GM12878 (cell line): ENCODE measurements around the gene ME3. TPM values are rescaled to one million over a fixed set of nuclear protein-coding genes. Genes with fewer than 3 reads are reported as not detected.

Experiments used
- ATAC-seq: fragments of 200-7000 bp; cut with Tn5 transposase; 3 replicates; pipeline ENCODE4 v1.9.1; 2020; ENCODE audit warnings: mild to moderate bottlenecking, moderate library complexity
- BruUV-seq: library from RNA; stranded (reverse); fragments of 400-500 nt; replicated peaks from 2 replicates; lab custom pipeline; 2021; lab: Mats Ljungman, UMichigan
- CTCF ChIA-PET: fragments of 300-600 bp; sonication (Branson Sonifier 250); formaldehyde crosslinking; extraction: SDS; loops from one replicate; lab custom pipeline; 2021; ENCODE audit warnings: inconsistent platforms; lab: Yijun Ruan, JAX
- POLR2A ChIA-PET: fragments of 350-600 bp; formaldehyde crosslinking; extraction: SDS; loops from one replicate; lab custom pipeline; 2021; ENCODE audit warnings: inconsistent platforms; lab: Charles Lee
- RAD21 ChIA-PET: fragments of 300-600 bp; sonication (Branson Sonifier 250); formaldehyde crosslinking; loops from one replicate; lab custom pipeline; 2023; ENCODE audit warnings: antibody characterized with exemption; ENCODE audit not compliant: unreplicated experiment; lab: Charles Lee
- SMC1A ChIA-PET: fragments of 300-600 bp; sonication (Branson Sonifier 250); formaldehyde crosslinking; loops from one replicate; lab custom pipeline; 2023; ENCODE audit not compliant: unreplicated experiment, uncharacterized antibody; lab: Charles Lee
- DNase-seq: peaks from one replicate; pipeline ENCODE4 v3.0.0-alpha.2; 2011; ENCODE audit warnings: low read depth, low spot score
- FAIRE-seq: peaks from 3 replicates; lab custom pipeline; 2011; peaks lifted over from hg19 to GRCh38; lab: Jason Lieb, UNC
- H2AFZ ChIP-seq: 2 replicates; pipeline ENCODE4 v1.6.0; 2011; ENCODE audit warnings: low read depth, low read length, control low read depth; ENCODE audit not compliant: control insufficient read depth
- H3K27ac ChIP-seq: 2 replicates; pipeline ENCODE4 v1.5.1; 2011; ENCODE audit warnings: control low read depth; ENCODE audit not compliant: control insufficient read depth, insufficient read depth
- H3K27me3 ChIP-seq, 2 experiments: replicated peaks in 1 of 2; 2 replicates each; pipeline versions ENCODE4 v1.6.0 to v1.6.1; 2011; ENCODE audit warnings: low read length in 1 of 2; ENCODE audit not compliant: control insufficient read depth in 2 of 2, insufficient read depth in 2 of 2
- H3K36me3 ChIP-seq, 2 experiments: 2 replicates each; pipeline ENCODE4 v1.5.1; 2011; ENCODE audit warnings: low read length in 1 of 2; ENCODE audit not compliant: control insufficient read depth in 2 of 2, insufficient read depth in 2 of 2
- H3K4me1 ChIP-seq: 2 replicates; pipeline ENCODE4 v1.6.1; 2011; ENCODE audit warnings: mild to moderate bottlenecking, low read length, moderate library complexity, mixed read lengths; ENCODE audit not compliant: control insufficient read depth, insufficient read depth
- H3K4me2 ChIP-seq: 2 replicates; pipeline ENCODE4 v1.6.0; 2011; ENCODE audit warnings: control low read depth; ENCODE audit not compliant: control insufficient read depth, insufficient read depth
- H3K4me3 ChIP-seq: fragments of 200-600 bp; sonication (generic); 2 replicates; pipeline ENCODE4 v1.5.1; 2016
- H3K79me2 ChIP-seq: 2 replicates; pipeline ENCODE4 v1.6.0; 2011; ENCODE audit warnings: low read length; ENCODE audit not compliant: control insufficient read depth, insufficient read depth
- H3K9ac ChIP-seq: 2 replicates; pipeline ENCODE4 v1.8.0; 2011; ENCODE audit warnings: low read length, control low read depth, mixed read lengths; ENCODE audit not compliant: control insufficient read depth, insufficient read depth
- H3K9me3 ChIP-seq: replicated peaks from 3 replicates; pipeline ENCODE4 v1.5.1; 2011; ENCODE audit warnings: mild to moderate bottlenecking, low read length; ENCODE audit not compliant: control insufficient read depth, insufficient read depth
- H4K20me1 ChIP-seq: 2 replicates; pipeline ENCODE4 v1.6.0; 2011; ENCODE audit not compliant: control insufficient read depth, insufficient read depth
- ATF7 ChIP-seq: fragments of 450-650 bp; IDR thresholded peaks from 2 replicates; pipeline ENCODE4 v1.6.1; 2016; ENCODE audit warnings: low read depth, mild to moderate bottlenecking
- CREB1 ChIP-seq: IDR thresholded peaks from 2 replicates; pipeline ENCODE4 v1.6.1; 2012; ENCODE audit warnings: low read depth, mild to moderate bottlenecking, inconsistent platforms
- HCFC1 ChIP-seq: fragments of 150-350 bp; IDR thresholded peaks from 2 replicates; pipeline ENCODE4 v1.6.1; 2014; ENCODE audit warnings: low read length
- JUNB ChIP-seq: IDR thresholded peaks from 2 replicates; pipeline ENCODE4 v1.6.1; 2016; ENCODE audit warnings: antibody characterized with exemption, mild to moderate bottlenecking
- NFYA ChIP-seq: IDR thresholded peaks from 2 replicates; pipeline ENCODE4 v1.6.1; 2011; ENCODE audit warnings: low read depth, mild to moderate bottlenecking, low read length, improper control_type of control experiment, borderline replicate concordance
- NR2C2 ChIP-seq: IDR thresholded peaks from 2 replicates; pipeline ENCODE4 v1.6.1; 2011; ENCODE audit warnings: borderline replicate concordance, low read depth; ENCODE audit not compliant: control insufficient read depth, insufficient read length
- POLR2A ChIP-seq: IDR thresholded peaks from 2 replicates; pipeline ENCODE4 v1.6.1; 2011; ENCODE audit warnings: low read depth, mild to moderate bottlenecking, low read length
- POLR2AphosphoS5 ChIP-seq: IDR thresholded peaks from 2 replicates; pipeline ENCODE4 v1.6.1; 2011; ENCODE audit warnings: mild to moderate bottlenecking, low read length, inconsistent platforms
- SIN3A ChIP-seq: IDR thresholded peaks from 2 replicates; pipeline ENCODE4 v1.6.1; 2012; ENCODE audit warnings: low read depth, low read length, improper control_type of control experiment
- SMARCA5 ChIP-seq: fragments of 450-650 bp; IDR thresholded peaks from 2 replicates; pipeline ENCODE4 v1.6.1; 2017; ENCODE audit warnings: mild to moderate bottlenecking
- STAT3 ChIP-seq: IDR thresholded peaks from 2 replicates; pipeline ENCODE4 v1.6.1; 2011; ENCODE audit warnings: low read depth, low read length, improper control_type of control experiment
- ZNF687 ChIP-seq: fragments of 450-650 bp; IDR thresholded peaks from 2 replicates; pipeline ENCODE4 v1.6.1; 2017; ENCODE audit warnings: mild to moderate bottlenecking, moderate library complexity
- WGBS: methylation state at CpG from one replicate; pipeline ENCODE4 v1.1.6; 2016; ENCODE audit warnings: low lambda C conversion rate; ENCODE audit not compliant: insufficient replicate concordance, insufficient coverage; ENCODE audit errors: missing lambda C conversion rate; 5-methylcytosine and 5-hydroxymethylcytosine counted together
- in situ Hi-C: fragments of 300-500 bp; cut with MboI; formaldehyde crosslinking; loops from 9 replicates; pipeline ENCODE4 v1.14.3; 2018; ENCODE audit warnings: mixed read lengths
- intact Hi-C: fragments of 100-400 bp; cut with micrococcal nuclease; formaldehyde crosslinking; loops from one replicate; pipeline ENCODE4 v1.14.2; 2022; ENCODE audit not compliant: unreplicated experiment
- polyA plus RNA-seq, 11 experiments: library from polyadenylated mRNA; depleted of rRNA in 4 of 11; unstranded in 6 of 11; stranded (reverse) in 5 of 11; fragments of >200 nt; fragmentation: Nextera tagmentation in 4 of 11; fragmentation: Illumina TruSeq in 1 of 11; extraction: Ambion mirVana in 4 of 11; extraction: Trizol in 1 of 11; gene quantifications; 1 replicate in 1 of 11; 2 replicates in 10 of 11; pipeline versions ENCODE4 v1.2.1 to v1.2.3, GENCODE V29; 2011 to 2016; ENCODE audit warnings: inconsistent platforms in 2 of 11, missing spikeins in 2 of 11, low read depth in 1 of 11
- total RNA-seq, 4 experiments: library from RNA; depleted of rRNA in 3 of 4; stranded (reverse); fragments of >200 nt in 3 of 4; fragmentation: Illumina TruSeq in 1 of 4; extraction: Trizol in 1 of 4; gene quantifications; 2 replicates each; pipeline versions ENCODE4 v1.2.1 to v1.2.3, GENCODE V29; 2013 to 2021
- TF ChIP-seq, protein P1 (sequence below): fragments of 450-650 bp; IDR thresholded peaks from 2 replicates; pipeline ENCODE4 v1.6.1; 2017; ENCODE audit warnings: mild to moderate bottlenecking, moderate library complexity
- TF ChIP-seq, protein P2 (sequence below): fragments of 150-350 bp; IDR thresholded peaks from 2 replicates; pipeline ENCODE4 v1.6.1; 2014; ENCODE audit warnings: mild to moderate bottlenecking, low read depth, low read length

The ME3 gene
- total and polyA plus RNA-seq, 10 of the 15 experiments (the other 5 are each of a cell fraction or from before 2014, with no cell fraction given): 0.06 to 0.40 (median 0.19) TPM; not detected in 2

GRCh38 chr11:86464509-86465221 lies 207.8 kb downstream of the ME3 start (continued):
- TF ChIP-seq, protein P1, sequence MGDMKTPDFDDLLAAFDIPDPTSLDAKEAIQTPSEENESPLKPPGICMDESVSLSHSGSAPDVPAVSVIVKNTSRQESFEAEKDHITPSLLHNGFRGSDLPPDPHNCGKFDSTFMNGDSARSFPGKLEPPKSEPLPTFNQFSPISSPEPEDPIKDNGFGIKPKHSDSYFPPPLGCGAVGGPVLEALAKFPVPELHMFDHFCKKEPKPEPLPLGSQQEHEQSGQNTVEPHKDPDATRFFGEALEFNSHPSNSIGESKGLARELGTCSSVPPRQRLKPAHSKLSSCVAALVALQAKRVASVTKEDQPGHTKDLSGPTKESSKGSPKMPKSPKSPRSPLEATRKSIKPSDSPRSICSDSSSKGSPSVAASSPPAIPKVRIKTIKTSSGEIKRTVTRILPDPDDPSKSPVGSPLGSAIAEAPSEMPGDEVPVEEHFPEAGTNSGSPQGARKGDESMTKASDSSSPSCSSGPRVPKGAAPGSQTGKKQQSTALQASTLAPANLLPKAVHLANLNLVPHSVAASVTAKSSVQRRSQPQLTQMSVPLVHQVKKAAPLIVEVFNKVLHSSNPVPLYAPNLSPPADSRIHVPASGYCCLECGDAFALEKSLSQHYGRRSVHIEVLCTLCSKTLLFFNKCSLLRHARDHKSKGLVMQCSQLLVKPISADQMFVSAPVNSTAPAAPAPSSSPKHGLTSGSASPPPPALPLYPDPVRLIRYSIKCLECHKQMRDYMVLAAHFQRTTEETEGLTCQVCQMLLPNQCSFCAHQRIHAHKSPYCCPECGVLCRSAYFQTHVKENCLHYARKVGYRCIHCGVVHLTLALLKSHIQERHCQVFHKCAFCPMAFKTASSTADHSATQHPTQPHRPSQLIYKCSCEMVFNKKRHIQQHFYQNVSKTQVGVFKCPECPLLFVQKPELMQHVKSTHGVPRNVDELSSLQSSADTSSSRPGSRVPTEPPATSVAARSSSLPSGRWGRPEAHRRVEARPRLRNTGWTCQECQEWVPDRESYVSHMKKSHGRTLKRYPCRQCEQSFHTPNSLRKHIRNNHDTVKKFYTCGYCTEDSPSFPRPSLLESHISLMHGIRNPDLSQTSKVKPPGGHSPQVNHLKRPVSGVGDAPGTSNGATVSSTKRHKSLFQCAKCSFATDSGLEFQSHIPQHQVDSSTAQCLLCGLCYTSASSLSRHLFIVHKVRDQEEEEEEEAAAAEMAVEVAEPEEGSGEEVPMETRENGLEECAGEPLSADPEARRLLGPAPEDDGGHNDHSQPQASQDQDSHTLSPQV: no peak
- TF ChIP-seq HCFC1 (no peak), SIN3A (no peak), ATF7 (no peak)

DNA sequence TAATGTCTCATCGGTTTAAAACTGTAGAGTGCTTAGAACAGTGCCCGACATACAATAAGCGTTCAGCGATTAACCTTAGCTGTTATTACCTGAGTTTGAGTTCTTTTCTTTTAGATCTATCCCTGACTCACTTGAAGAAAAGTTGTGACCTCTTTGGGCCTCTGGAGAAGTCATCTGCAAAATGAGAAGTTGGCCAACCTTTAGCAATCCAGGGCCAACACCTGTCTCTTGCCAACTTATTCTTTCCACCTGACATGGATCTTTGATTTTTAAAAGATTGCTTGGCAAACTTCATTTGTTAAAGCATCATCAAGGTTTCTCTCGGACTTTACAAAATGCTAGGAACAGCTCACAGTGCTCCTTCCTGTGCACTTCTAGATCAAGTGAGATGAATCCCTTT lies 208.5 kb downstream of the ME3 start:
- POLR2A ChIA-PET: no interaction called here
- no peaks in the 10 kb centered on the region for H3K9me3 ChIP-seq
- no peaks in the 10 kb centered on the region for H3K79me2 ChIP-seq
- BruUV-seq: no TSS peak
- in situ Hi-C loops (no loop called here), intact Hi-C loops (no loop called here)
- H3K4me1 ChIP-seq: no peaks in the 10 kb centered on the region
- SMC1A ChIA-PET: interaction anchor here (0.8 to 1.7 kb wide), 2 partner anchors 9 to 144 kb away, joined by 3 to 4 read pairs; no protein-coding TSS in a partner anchor
- no peaks in the 10 kb centered on the region for H4K20me1 ChIP-seq
- FAIRE-seq (no peak), ATAC-seq (no peak), DNase-seq (no peak)
- no peaks in the 10 kb centered on the region for H3K27me3 ChIP-seq
- H3K4me3 ChIP-seq: no peak overlapping the region
- RAD21 ChIA-PET: no interaction called here
- no peak overlapping the region for H3K4me2 ChIP-seq
- WGBS: 68% methylated on average over 5 of the region's 5 CpGs
- H3K36me3 ChIP-seq: no peaks in the 10 kb centered on the region
- H3K27ac ChIP-seq: no peak overlapping the region
- H2AFZ ChIP-seq: no peak overlapping the region
- CTCF ChIA-PET: interaction anchor here (1.2 to 7.3 kb wide), 2 partner anchors 144 to 609 kb away, joined by 3 to 45 read pairs; partner anchors contain the start of gene CCDC83
- H3K9ac ChIP-seq: no peak overlapping the region
- TF ChIP-seq HCFC1: no peak
- TF ChIP-seq STAT3: no peak
- no peak for TF ChIP-seq POLR2A
- no peak for TF ChIP-seq NR2C2
- TF ChIP-seq ZNF687: no peak
- no peak for TF ChIP-seq SMARCA5
- TF ChIP-seq, protein P2, sequence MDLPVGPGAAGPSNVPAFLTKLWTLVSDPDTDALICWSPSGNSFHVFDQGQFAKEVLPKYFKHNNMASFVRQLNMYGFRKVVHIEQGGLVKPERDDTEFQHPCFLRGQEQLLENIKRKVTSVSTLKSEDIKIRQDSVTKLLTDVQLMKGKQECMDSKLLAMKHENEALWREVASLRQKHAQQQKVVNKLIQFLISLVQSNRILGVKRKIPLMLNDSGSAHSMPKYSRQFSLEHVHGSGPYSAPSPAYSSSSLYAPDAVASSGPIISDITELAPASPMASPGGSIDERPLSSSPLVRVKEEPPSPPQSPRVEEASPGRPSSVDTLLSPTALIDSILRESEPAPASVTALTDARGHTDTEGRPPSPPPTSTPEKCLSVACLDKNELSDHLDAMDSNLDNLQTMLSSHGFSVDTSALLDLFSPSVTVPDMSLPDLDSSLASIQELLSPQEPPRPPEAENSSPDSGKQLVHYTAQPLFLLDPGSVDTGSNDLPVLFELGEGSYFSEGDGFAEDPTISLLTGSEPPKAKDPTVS: no peak
- no peak for TF ChIP-seq NFYA
- no peak for TF ChIP-seq CREB1
- TF ChIP-seq JUNB: no peak
- TF ChIP-seq POLR2AphosphoS5: no peak
